HG02588 (cell line): ENCODE results near the gene ULBP2.

ENCODE experiments used
- ATAC-seq: cut with Tn5 transposase; IDR thresholded peaks from one replicate; pipeline ENCODE4 v1.9.1; 2021; ENCODE audit warnings: mild to moderate bottlenecking, moderate library complexity; ENCODE audit not compliant: unreplicated experiment

ULBP2 gene, protein sequence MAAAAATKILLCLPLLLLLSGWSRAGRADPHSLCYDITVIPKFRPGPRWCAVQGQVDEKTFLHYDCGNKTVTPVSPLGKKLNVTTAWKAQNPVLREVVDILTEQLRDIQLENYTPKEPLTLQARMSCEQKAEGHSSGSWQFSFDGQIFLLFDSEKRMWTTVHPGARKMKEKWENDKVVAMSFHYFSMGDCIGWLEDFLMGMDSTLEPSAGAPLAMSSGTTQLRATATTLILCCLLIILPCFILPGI

GRCh38 chr6:149941583-149942460 is at the start of gene ULBP2:
TSS of gene ULBP2 (plus strand) at chr6:149942014. CDS start at chr6:149942073, 59 bp downstream.
- no peak for ATAC-seq

DNA sequence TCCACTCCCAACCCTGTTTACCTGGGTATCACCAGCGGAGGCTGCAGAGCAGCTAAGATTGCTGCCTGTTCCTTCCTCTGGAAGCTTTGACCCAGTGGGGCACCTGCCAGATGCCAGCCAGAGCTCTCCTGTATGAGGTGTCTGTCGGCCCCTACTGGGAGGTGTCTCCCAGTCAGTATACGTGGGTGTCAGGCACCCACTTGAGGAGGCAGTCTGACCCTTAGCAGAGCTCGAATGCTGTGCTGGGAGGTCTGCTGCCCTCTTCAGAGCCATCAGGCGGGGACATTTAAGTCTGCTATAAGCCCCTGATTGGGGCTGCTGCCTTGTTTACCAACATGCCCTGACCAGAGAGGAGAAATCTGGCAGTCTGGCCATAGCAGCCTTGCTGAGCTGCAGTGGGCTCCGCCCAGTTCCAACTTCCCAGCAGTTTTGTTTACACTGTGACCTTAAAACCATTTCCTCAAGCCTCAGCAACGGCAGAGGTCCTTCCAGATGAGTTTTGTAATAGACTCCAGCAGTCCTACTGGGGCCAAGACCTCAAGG is 46.7 kb upstream of the ULBP2 start:
- no peak for ATAC-seq

DNA sequence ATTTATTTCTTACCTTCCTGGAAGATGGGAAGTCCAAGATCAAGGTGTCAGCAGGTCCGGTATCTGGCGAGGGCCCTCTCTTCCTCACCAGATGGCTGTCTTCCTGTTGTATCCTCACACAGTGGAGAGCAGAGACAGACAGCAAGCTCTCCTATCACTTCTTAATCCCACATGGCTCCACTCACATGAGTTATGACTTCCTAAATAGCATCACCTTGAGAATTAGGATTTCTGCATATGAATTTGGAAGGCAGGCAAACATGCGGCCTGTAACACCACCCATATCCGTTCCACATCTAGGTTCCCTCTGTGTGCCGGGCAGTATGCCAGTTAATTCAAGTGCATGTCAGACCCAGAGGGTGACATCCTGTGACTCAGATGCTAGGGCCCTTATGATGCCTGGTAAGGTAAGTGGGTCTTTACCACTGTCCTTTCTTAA is 46.0 kb upstream of the ULBP2 start:
- no peak for ATAC-seq

GRCh38 chr6:149896491-149896890 is 45.3 kb upstream of the ULBP2 start:
- ATAC-seq = no peak

DNA sequence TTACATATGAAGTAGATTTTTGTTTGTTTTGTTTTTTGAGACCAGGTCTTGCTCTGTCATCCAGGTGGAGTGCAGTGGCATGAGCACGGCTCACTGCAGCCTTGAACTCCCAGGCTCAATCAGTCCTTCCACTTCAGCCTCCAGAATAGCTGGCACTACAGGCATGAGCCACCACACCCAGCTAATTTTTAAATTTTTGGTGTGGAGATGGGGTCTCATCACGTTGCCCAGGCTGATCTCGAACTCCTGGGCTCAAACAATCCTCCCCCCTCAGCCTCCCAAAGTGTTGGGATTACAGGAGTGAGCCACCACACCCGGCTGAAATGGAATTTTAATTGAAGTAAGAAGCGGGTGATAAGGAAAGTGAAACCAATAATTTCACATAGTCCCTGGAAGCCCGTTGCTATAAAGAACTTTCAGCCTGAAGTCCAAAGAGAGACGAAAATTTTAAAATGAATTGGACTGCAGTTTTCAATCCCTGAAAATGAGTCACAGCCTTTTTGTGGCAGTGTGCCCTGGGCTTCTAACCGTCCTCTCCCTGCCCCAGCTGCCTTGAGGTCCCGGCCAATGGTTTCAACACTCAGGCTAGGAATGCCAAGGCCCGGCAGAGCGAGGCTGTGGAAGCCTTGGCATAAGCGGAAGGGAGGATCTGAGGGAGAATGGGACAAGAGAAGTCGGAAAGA is 44.7 kb upstream of the ULBP2 start:
- ATAC-seq = no peak

DNA sequence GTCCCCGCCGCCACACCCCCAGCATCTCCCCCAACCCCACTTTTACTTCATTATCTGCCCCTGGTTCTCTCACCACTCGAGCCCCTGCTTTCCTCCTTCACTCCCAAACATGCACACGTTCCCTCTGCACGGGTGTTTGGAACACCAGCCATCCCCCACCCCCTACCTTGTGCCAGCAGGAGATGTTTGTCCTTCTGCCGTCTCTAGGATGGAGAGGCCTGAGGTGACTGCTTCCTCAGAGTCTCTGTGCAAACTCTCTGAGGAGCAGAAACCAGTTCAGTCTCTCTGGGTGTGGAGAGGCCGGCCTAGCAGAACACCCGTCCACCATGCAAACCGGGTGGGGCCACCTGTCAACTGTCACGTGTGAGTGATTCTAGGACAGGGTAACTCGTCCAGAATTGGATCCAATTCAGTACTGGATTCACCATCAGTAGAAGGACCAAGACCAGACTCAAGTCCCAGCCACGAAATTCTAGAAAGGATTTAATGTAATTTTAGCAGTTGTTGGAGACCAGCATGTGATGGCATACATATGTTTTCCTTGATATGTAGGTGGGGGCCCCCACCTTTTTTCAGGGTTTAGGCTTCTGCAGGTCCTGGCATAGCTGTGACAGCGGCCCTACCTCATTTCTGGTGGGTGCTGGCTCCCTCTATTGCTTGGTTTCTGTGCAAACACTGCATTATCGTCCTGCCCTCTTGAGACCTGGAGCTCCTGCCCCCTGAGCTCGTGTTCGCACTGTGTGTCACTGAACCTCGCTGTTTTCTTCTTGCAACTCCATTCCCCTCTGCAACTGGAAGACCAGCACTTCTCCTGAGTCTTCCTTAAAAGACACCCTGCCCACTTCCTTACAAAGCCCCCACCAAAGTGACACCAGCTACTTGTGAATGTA is 43.7 kb upstream of the ULBP2 start, which contains the start of gene RAET1E:
Gene RAET1E, minus strand, starts transcription at position 259 of the 890 bp plus-strand sequence. CDS start 7,212 bp downstream, outside the sequence.
- ATAC-seq = no peak

DNA sequence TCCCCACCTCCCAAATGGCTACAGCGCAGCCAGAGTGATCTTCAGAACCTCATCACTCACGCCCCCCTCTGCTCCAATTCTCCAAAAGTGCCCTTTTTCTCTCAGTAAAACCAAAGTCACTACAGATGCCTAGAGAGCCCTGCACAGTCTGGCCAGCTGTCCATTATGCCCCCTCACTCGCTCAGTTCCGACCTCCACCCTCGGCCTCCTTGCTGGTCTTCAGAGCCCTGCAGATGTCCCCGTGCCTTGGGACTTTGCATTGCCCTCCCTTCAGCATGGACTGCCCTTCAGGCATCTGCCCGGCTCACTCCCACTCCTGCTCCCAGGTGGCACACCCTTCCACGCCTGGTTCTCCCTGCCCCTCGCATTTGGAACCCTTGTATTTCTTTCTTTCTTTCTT is 42.8 kb upstream of the ULBP2 start:
- no peak for ATAC-seq

DNA sequence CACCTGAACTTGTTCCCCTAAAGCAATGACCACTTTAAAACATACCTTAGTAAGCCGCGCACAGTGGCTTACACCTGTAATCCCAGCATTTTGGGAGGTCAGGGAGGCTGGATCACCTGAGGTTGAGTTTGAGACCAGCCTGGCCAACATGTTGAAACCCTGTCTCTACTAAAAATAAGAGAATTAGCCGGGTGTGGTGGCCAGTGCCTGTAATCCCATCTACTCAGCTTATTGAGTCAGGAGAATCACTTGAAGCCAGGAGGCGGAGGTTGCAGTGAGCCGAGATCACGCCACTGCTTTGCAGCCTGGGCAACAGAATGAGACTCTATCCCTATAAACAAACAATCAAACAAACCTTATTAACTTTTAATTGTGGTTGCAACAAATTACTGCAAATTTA is 42.3 kb upstream of the ULBP2 start:
- no peak for ATAC-seq

GRCh38 chr6:149899926-149900619 is 41.7 kb upstream of the ULBP2 start:
- no peak for ATAC-seq

- ATAC-seq = no peak
Measured at GRCh38 chr6:149900620-149901443, 41.0 kb upstream of the ULBP2 start.

- ATAC-seq = no peak
Measured at GRCh38 chr6:149901444-149902140, 40.2 kb upstream of the ULBP2 start.

GRCh38 chr6:149903938-149904611 is 37.7 kb upstream of the ULBP2 start:
- no peak for ATAC-seq

- ATAC-seq = no peak
Measured at GRCh38 chr6:149904661-149905370, 37.0 kb upstream of the ULBP2 start.

GRCh38 chr6:149905371-149905910 is 36.4 kb upstream of the ULBP2 start:
- ATAC-seq = no peak

GRCh38 chr6:149905911-149906371 is 35.9 kb upstream of the ULBP2 start:
- ATAC-seq = no peak

- ATAC-seq = no peak
Measured at GRCh38 chr6:149906405-149906804, 35.4 kb upstream of the ULBP2 start.

DNA sequence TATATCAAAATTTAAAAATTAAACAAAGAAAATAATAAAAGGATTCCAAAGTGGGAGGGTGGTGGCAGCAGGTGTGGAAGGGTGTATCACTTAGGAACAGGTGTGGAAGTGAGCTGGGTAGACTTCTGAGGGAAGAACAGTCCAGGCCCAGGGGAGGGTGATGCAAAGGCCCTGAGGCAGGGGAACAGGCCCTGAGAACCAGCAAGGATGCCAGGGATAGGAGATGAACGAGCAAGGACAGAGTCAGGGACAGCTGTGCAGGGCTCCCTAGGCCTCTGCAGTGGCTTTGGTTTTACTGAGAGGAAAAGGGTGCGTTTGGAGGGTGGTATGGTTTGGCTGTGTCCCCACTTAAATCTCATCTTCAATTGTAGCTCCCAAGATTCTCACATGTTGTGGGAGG is 34.5 kb upstream of the ULBP2 start:
- ATAC-seq = no peak
